Astrocyte (in vitro differentiated cells and primary cell): Measurements from ENCODE around the gene GSE1. TPM values are rescaled to one million over a fixed set of nuclear protein-coding genes. Genes with fewer than 3 reads are reported as not detected.
A peak's percentile ranks its signal among the peaks of the same experiment; 100 is the strongest.

Source experiments
- DNase-seq: peaks from one replicate; pipeline ENCODE4 v3.0.0-alpha.2; 2010; ENCODE audit warnings: low read depth
- FAIRE-seq: peaks from 2 replicates; lab custom pipeline; 2011; peaks lifted over from hg19 to GRCh38; lab: Jason Lieb, UNC
- H2AFZ ChIP-seq: 2 replicates; pipeline ENCODE4 v1.6.0; 2012; ENCODE audit warnings: low read depth, low read length, inconsistent platforms
- H3K27ac ChIP-seq: 2 replicates; pipeline ENCODE4 v1.5.1; 2011; ENCODE audit warnings: low read depth, low read length, inconsistent platforms
- H3K27me3 ChIP-seq: 2 replicates; pipeline ENCODE4 v1.6.0; 2011; ENCODE audit warnings: low read length, inconsistent platforms; ENCODE audit not compliant: insufficient read depth
- H3K36me3 ChIP-seq: 2 replicates; pipeline ENCODE4 v1.5.1; 2011; ENCODE audit warnings: low read length, inconsistent platforms; ENCODE audit not compliant: insufficient read depth
- H3K4me1 ChIP-seq: 2 replicates; pipeline ENCODE4 v1.5.1; 2011; ENCODE audit warnings: low read length, inconsistent platforms; ENCODE audit not compliant: insufficient read depth
- H3K4me2 ChIP-seq: 2 replicates; pipeline ENCODE4 v1.6.0; 2012; ENCODE audit warnings: low read length, inconsistent platforms
- H3K4me3 ChIP-seq: 2 replicates; pipeline ENCODE4 v1.5.1; 2011; ENCODE audit warnings: low read depth, mild to moderate bottlenecking, low read length, inconsistent platforms; ENCODE audit not compliant: insufficient read depth
- H3K79me2 ChIP-seq: 2 replicates; pipeline ENCODE4 v1.6.0; 2012; ENCODE audit warnings: mild to moderate bottlenecking, low read length, inconsistent platforms; ENCODE audit not compliant: insufficient read depth
- H3K9ac ChIP-seq: 2 replicates; pipeline ENCODE4 v1.6.0; 2012; ENCODE audit warnings: mild to moderate bottlenecking, low read length, inconsistent platforms
- H3K9me3 ChIP-seq: 2 replicates; pipeline ENCODE4 v1.5.1; 2012; ENCODE audit warnings: low read depth, mild to moderate bottlenecking, low read length, inconsistent platforms; ENCODE audit not compliant: insufficient read depth
- H4K20me1 ChIP-seq: 2 replicates; pipeline ENCODE4 v1.6.0; 2012; ENCODE audit warnings: low read length, inconsistent platforms; ENCODE audit not compliant: insufficient read depth
- H3K27ac Mint-ChIP-seq: one replicate; pipeline ENCODE4 v1.8.0; 2021; ENCODE audit warnings: mild to moderate bottlenecking, mixed read lengths; ENCODE audit not compliant: unreplicated experiment
- H3K27me3 Mint-ChIP-seq: one replicate; pipeline ENCODE4 v1.8.0; 2021; ENCODE audit warnings: low read depth, mixed read lengths; ENCODE audit not compliant: unreplicated experiment
- H3K36me3 Mint-ChIP-seq: one replicate; pipeline ENCODE4 v1.8.0; 2021; ENCODE audit warnings: low read depth, mixed read lengths; ENCODE audit not compliant: unreplicated experiment
- H3K4me1 Mint-ChIP-seq: one replicate; pipeline ENCODE4 v1.8.0; 2021; ENCODE audit warnings: low read depth, mixed read lengths; ENCODE audit not compliant: unreplicated experiment
- H3K4me3 Mint-ChIP-seq: one replicate; pipeline ENCODE4 v1.8.0; 2021; ENCODE audit warnings: mild to moderate bottlenecking, moderate library complexity, mixed read lengths; ENCODE audit not compliant: unreplicated experiment
- H3K9me3 Mint-ChIP-seq: one replicate; pipeline ENCODE4 v1.8.0; 2021; ENCODE audit warnings: mild to moderate bottlenecking, mixed read lengths; ENCODE audit not compliant: unreplicated experiment
- CTCF ChIP-seq: IDR thresholded peaks from 2 replicates; pipeline ENCODE4 v1.5.1; 2011; ENCODE audit warnings: low read depth, mild to moderate bottlenecking, inconsistent platforms, low read length, moderate library complexity; ENCODE audit not compliant: insufficient read depth
- EZH2 ChIP-seq: IDR thresholded peaks from 2 replicates; pipeline ENCODE4 v1.6.1; 2012; ENCODE audit warnings: mild to moderate bottlenecking, low read length, inconsistent platforms; ENCODE audit not compliant: insufficient read depth
- total RNA-seq: library from RNA; stranded (reverse); gene quantifications from 2 replicates; pipeline ENCODE4 v1.2.1, GENCODE V29; 2021

GSE1 gene
- total RNA-seq, 1 donor from 2014 or later, result 35.0 TPM

GRCh38 chr16:85577899-85578598 lies 35.1 kb upstream of the GSE1 start:
- peak overlapping the region; percentile 9 for H3K4me3 Mint-ChIP-seq
- peaks cover 15% of the 10 kb centered on the region for H3K4me1 Mint-ChIP-seq
- H3K27ac ChIP-seq, result no peak overlapping the region
- peaks cover 24% of the 10 kb centered on the region for H3K4me1 ChIP-seq
- no peaks in the 10 kb centered on the region for H3K36me3 ChIP-seq
- H3K4me3 ChIP-seq, result no peak overlapping the region
- no peak overlapping the region for H3K4me2 ChIP-seq
- no peak overlapping the region for H3K27ac Mint-ChIP-seq
- H4K20me1 ChIP-seq, result peaks cover 99% of the 10 kb centered on the region
- no peaks in the 10 kb centered on the region for H3K27me3 ChIP-seq
- no peak overlapping the region for H3K9ac ChIP-seq
- H3K9me3 Mint-ChIP-seq, result peaks cover 3% of the 10 kb centered on the region
- FAIRE-seq, result no peak
- H3K9me3 ChIP-seq, result no peaks in the 10 kb centered on the region
- peaks cover 6% of the 10 kb centered on the region for H3K27me3 Mint-ChIP-seq
- H2AFZ ChIP-seq, result no peak overlapping the region
- no peak for DNase-seq
- no peaks in the 10 kb centered on the region for H3K36me3 Mint-ChIP-seq
- peaks cover 55% of the 10 kb centered on the region for H3K79me2 ChIP-seq
- TF ChIP-seq EZH2 (no peak), CTCF (no peak)

GRCh38 chr16:85578599-85578948 lies 34.5 kb upstream of the GSE1 start:
- DNase-seq (no peak), FAIRE-seq (no peak)
- Histone ChIP-seq H3K9ac (no peak overlapping the region), H2AFZ (no peak overlapping the region), H3K9me3 (no peaks in the 10 kb centered on the region), H3K27ac (no peak overlapping the region), H3K4me2 (no peak overlapping the region), H4K20me1 (peaks cover 94% of the 10 kb centered on the region), H3K4me1 (peaks cover 27% of the 10 kb centered on the region), H3K36me3 (no peaks in the 10 kb centered on the region), H3K4me3 (no peak overlapping the region), H3K27me3 (no peaks in the 10 kb centered on the region), H3K79me2 (peaks cover 52% of the 10 kb centered on the region)
- H3K4me3 Mint-ChIP-seq, result peak overlapping the region; percentile 9
- H3K4me1 Mint-ChIP-seq, result peaks cover 20% of the 10 kb centered on the region
- H3K36me3 Mint-ChIP-seq, result no peaks in the 10 kb centered on the region
- H3K27ac Mint-ChIP-seq, result no peak overlapping the region
- TF ChIP-seq CTCF (no peak), EZH2 (no peak)
- H3K9me3 Mint-ChIP-seq, result peaks cover 3% of the 10 kb centered on the region
- H3K27me3 Mint-ChIP-seq, result peaks cover 8% of the 10 kb centered on the region

- peaks cover 27% of the 10 kb centered on the region for H3K4me1 ChIP-seq
- no peaks in the 10 kb centered on the region for H3K9me3 ChIP-seq
- H3K9ac ChIP-seq, result no peak overlapping the region
- H3K4me3 Mint-ChIP-seq, result peak overlapping the region; percentile 27
- no peak overlapping the region for H3K27ac ChIP-seq
- peaks cover 25% of the 10 kb centered on the region for H3K4me1 Mint-ChIP-seq
- H3K9me3 Mint-ChIP-seq, result peaks cover 3% of the 10 kb centered on the region
- peaks cover 52% of the 10 kb centered on the region for H3K79me2 ChIP-seq
- H3K4me2 ChIP-seq, result no peak overlapping the region
- H3K36me3 Mint-ChIP-seq, result no peaks in the 10 kb centered on the region
- no peaks in the 10 kb centered on the region for H3K36me3 ChIP-seq
- no peak overlapping the region for H3K27ac Mint-ChIP-seq
- H3K27me3 ChIP-seq, result no peaks in the 10 kb centered on the region
- peaks cover 93% of the 10 kb centered on the region for H4K20me1 ChIP-seq
- H3K4me3 ChIP-seq, result no peak overlapping the region
- peaks cover 8% of the 10 kb centered on the region for H3K27me3 Mint-ChIP-seq
- TF ChIP-seq CTCF, result no peak
- TF ChIP-seq EZH2, result no peak
- no peak for FAIRE-seq
- H2AFZ ChIP-seq, result no peak overlapping the region
- DNase-seq, result no peak
Measured at GRCh38 chr16:85579191-85579590, 33.9 kb upstream of the GSE1 start.
